Measurements from ENCODE around the gene RNF121.

The RNF121 gene

GRCh38 chr11:71935338-71935925 is 6.6 kb downstream of the RNF121 start:
- H3K4me2 ChIP-seq (ENCODE audit: insufficient read depth, low read length): no peak overlapping the region
- peaks cover 11% of the 10 kb centered on the region for H3K4me1 ChIP-seq (ENCODE audit: insufficient read depth, low read length)
- no peak overlapping the region for H3K27ac ChIP-seq (ENCODE audit: low read length)
- H4K20me1 ChIP-seq (ENCODE audit: insufficient read depth, low read length): peaks cover 24% of the 10 kb centered on the region
- no peak overlapping the region for H3K4me3 ChIP-seq (ENCODE audit: low read depth in 1 of 2, low read length in 2 of 2)
- H3K9me3 ChIP-seq (ENCODE audit: insufficient read depth, low read length, severe bottlenecking): no peaks in the 10 kb centered on the region
- peaks cover 11% of the 10 kb centered on the region; the same call in 1 of the 2 replicates for H3K36me3 ChIP-seq (ENCODE audit: insufficient read depth, low read length)
- ATAC-seq (ENCODE audit: insufficient read depth, low read depth): no peak
- H3K79me2 ChIP-seq (ENCODE audit: insufficient read depth, low read length): peaks cover 83% of the 10 kb centered on the region
- TF ChIP-seq CTCF (IDR thresholded peaks at IDR 0.05; ENCODE audit: borderline replicate concordance, extremely low read depth, low read length, poor library complexity, severe bottlenecking) (no peak), EZH2 (IDR thresholded peaks at IDR 0.05; ENCODE audit: borderline replicate concordance, low read depth, low read length, severe bottlenecking) (no peak)
- H2AFZ ChIP-seq (ENCODE audit: low read depth, low read length): no peak overlapping the region
- H3K9ac ChIP-seq (ENCODE audit: low read depth, low read length): no peak overlapping the region
- no peaks in the 10 kb centered on the region for H3K27me3 ChIP-seq (ENCODE audit: insufficient read depth, low read length, poor library complexity)
- no peak for DNase-seq

GRCh38 chr11:71936825-71937224 is 8.0 kb downstream of the RNF121 start:
- no peak for TF ChIP-seq EZH2 (IDR thresholded peaks at IDR 0.05; ENCODE audit: borderline replicate concordance, low read depth, low read length, severe bottlenecking)
- TF ChIP-seq CTCF (IDR thresholded peaks at IDR 0.05; ENCODE audit: borderline replicate concordance, extremely low read depth, low read length, poor library complexity, severe bottlenecking): no peak
- no peak overlapping the region for H3K4me2 ChIP-seq (ENCODE audit: insufficient read depth, low read length)

GRCh38 chr11:71937826-71938225 is 9.0 kb downstream of the RNF121 start:
- Histone ChIP-seq H3K4me3 (ENCODE audit: low read depth in 1 of 2, low read length in 2 of 2) (no peak overlapping the region), H3K9ac (ENCODE audit: low read depth, low read length) (no peak overlapping the region), H3K9me3 (ENCODE audit: insufficient read depth, low read length, severe bottlenecking) (no peaks in the 10 kb centered on the region), H3K36me3 (ENCODE audit: insufficient read depth, low read length) (peaks cover 11% of the 10 kb centered on the region; the same call in 1 of the 2 replicates), H2AFZ (ENCODE audit: low read depth, low read length) (no peak overlapping the region), H3K4me2 (ENCODE audit: insufficient read depth, low read length) (no peak overlapping the region), H3K4me1 (ENCODE audit: insufficient read depth, low read length) (no peaks in the 10 kb centered on the region), H3K27me3 (ENCODE audit: insufficient read depth, low read length, poor library complexity) (no peaks in the 10 kb centered on the region), H3K79me2 (ENCODE audit: insufficient read depth, low read length) (peaks cover 76% of the 10 kb centered on the region), H3K27ac (ENCODE audit: low read length) (no peak overlapping the region), H4K20me1 (ENCODE audit: insufficient read depth, low read length) (peaks cover 23% of the 10 kb centered on the region)
- DNase-seq (no peak), ATAC-seq (ENCODE audit: insufficient read depth, low read depth) (no peak)
- TF ChIP-seq EZH2 (IDR thresholded peaks at IDR 0.05; ENCODE audit: borderline replicate concordance, low read depth, low read length, severe bottlenecking): no peak

More at GRCh38 chr11:71936825-71937224, 8.0 kb downstream of the RNF121 start:
- no peak overlapping the region for H2AFZ ChIP-seq (ENCODE audit: low read depth, low read length)
- no peak overlapping the region for H3K9ac ChIP-seq (ENCODE audit: low read depth, low read length)
- ATAC-seq (ENCODE audit: insufficient read depth, low read depth) (no peak), DNase-seq (no peak)
- H3K4me3 ChIP-seq (ENCODE audit: low read depth in 1 of 2, low read length in 2 of 2): no peak overlapping the region
- peaks cover 23% of the 10 kb centered on the region for H4K20me1 ChIP-seq (ENCODE audit: insufficient read depth, low read length)
- peaks cover 11% of the 10 kb centered on the region; the same call in 1 of the 2 replicates for H3K36me3 ChIP-seq (ENCODE audit: insufficient read depth, low read length)
- no peaks in the 10 kb centered on the region for H3K27me3 ChIP-seq (ENCODE audit: insufficient read depth, low read length, poor library complexity)
- peaks cover 83% of the 10 kb centered on the region for H3K79me2 ChIP-seq (ENCODE audit: insufficient read depth, low read length)
- no peaks in the 10 kb centered on the region for H3K4me1 ChIP-seq (ENCODE audit: insufficient read depth, low read length)
- no peak overlapping the region for H3K27ac ChIP-seq (ENCODE audit: low read length)
- no peaks in the 10 kb centered on the region for H3K9me3 ChIP-seq (ENCODE audit: insufficient read depth, low read length, severe bottlenecking)

- Histone ChIP-seq H3K4me3 (ENCODE audit: low read depth in 1 of 2, low read length in 2 of 2) (no peak overlapping the region), H3K27me3 (ENCODE audit: insufficient read depth, low read length, poor library complexity) (no peaks in the 10 kb centered on the region), H3K79me2 (ENCODE audit: insufficient read depth, low read length) (peaks cover 64% of the 10 kb centered on the region), H3K27ac (ENCODE audit: low read length) (no peak overlapping the region), H2AFZ (ENCODE audit: low read depth, low read length) (no peak overlapping the region), H3K4me1 (ENCODE audit: insufficient read depth, low read length) (no peaks in the 10 kb centered on the region), H4K20me1 (ENCODE audit: insufficient read depth, low read length) (peaks cover 17% of the 10 kb centered on the region), H3K9me3 (ENCODE audit: insufficient read depth, low read length, severe bottlenecking) (no peaks in the 10 kb centered on the region), H3K9ac (ENCODE audit: low read depth, low read length) (no peak overlapping the region), H3K4me2 (ENCODE audit: insufficient read depth, low read length) (no peak overlapping the region), H3K36me3 (ENCODE audit: insufficient read depth, low read length) (peaks cover 11% of the 10 kb centered on the region; the same call in 1 of the 2 replicates)
- TF ChIP-seq CTCF (IDR thresholded peaks at IDR 0.05; ENCODE audit: borderline replicate concordance, extremely low read depth, low read length, poor library complexity, severe bottlenecking) (no peak), EZH2 (IDR thresholded peaks at IDR 0.05; ENCODE audit: borderline replicate concordance, low read depth, low read length, severe bottlenecking) (no peak)
- DNase-seq (no peak), ATAC-seq (ENCODE audit: insufficient read depth, low read depth) (no peak)
Measured at GRCh38 chr11:71940561-71941219, 11.8 kb downstream of the RNF121 start.

Data from DND-41 (cell line).